CD4-positive, CD25-positive, alpha-beta regulatory T cell (primary cell): ENCODE results near the gene CRTAC1. TPM values are rescaled to one million over a fixed set of nuclear protein-coding genes. Genes with fewer than 3 reads are reported as not detected.

Experiments used
- ATAC-seq, 2 donors: fragments of 150-1000 bp; cut with Tn5 transposase; one replicate each; pipeline ENCODE4 v1.10.0; 2021; ENCODE audit warnings: low read depth in 2 of 2, moderate number of reproducible peaks in 2 of 2, moderate library complexity in 1 of 2
- DNase-seq, 3 donors: peaks; one replicate each; pipeline versions ENCODE4 v3.0.0 to v3.0.0-alpha.2; 2012 to 2022; ENCODE audit warnings: mixed read lengths in 1 of 3
- H3K27ac ChIP-seq: one replicate; pipeline ENCODE4 v1.7.0; 2013; ENCODE audit warnings: mild to moderate bottlenecking, low read length; ENCODE audit not compliant: insufficient read depth, poor library complexity, severe bottlenecking
- H3K27me3 ChIP-seq: one replicate; pipeline ENCODE4 v1.7.0; 2013; ENCODE audit warnings: low read length; ENCODE audit not compliant: control insufficient read depth, insufficient read depth
- H3K36me3 ChIP-seq: one replicate; pipeline ENCODE4 v1.7.0; 2013; ENCODE audit warnings: mild to moderate bottlenecking, low read length, moderate library complexity; ENCODE audit not compliant: control insufficient read depth, insufficient read depth
- H3K4me1 ChIP-seq: 2 replicates; pipeline ENCODE4 v1.7.0; 2013; ENCODE audit warnings: mild to moderate bottlenecking, low read length; ENCODE audit not compliant: insufficient read depth, control insufficient read depth, poor library complexity, severe bottlenecking
- H3K4me3 ChIP-seq: one replicate; pipeline ENCODE4 v1.7.0; 2013; ENCODE audit warnings: low read depth, mild to moderate bottlenecking, low read length, moderate library complexity
- H3K9me3 ChIP-seq, 2 experiments: 1 replicate in 1 of 2; 2 replicates in 1 of 2; pipeline ENCODE4 v1.7.0; 2013; ENCODE audit warnings: low read length in 2 of 2, mild to moderate bottlenecking in 1 of 2, moderate library complexity in 1 of 2; ENCODE audit not compliant: control insufficient read depth in 2 of 2
- H3K27ac Mint-ChIP-seq, 3 donors: one replicate each; pipeline ENCODE4 v1.8.0; 2020 to 2022; ENCODE audit warnings: mild to moderate bottlenecking in 3 of 3, mixed read lengths in 3 of 3, moderate library complexity in 2 of 3
- H3K27me3 Mint-ChIP-seq: one replicate; pipeline ENCODE4 v1.8.0; 2022; ENCODE audit warnings: mild to moderate bottlenecking, mixed read lengths
- H3K36me3 Mint-ChIP-seq: one replicate; pipeline ENCODE4 v1.8.0; 2020; ENCODE audit warnings: mixed read lengths
- H3K4me1 Mint-ChIP-seq, 4 donors: one replicate each; pipeline ENCODE4 v1.8.0; 2020 to 2022; ENCODE audit warnings: mixed read lengths in 4 of 4, mild to moderate bottlenecking in 1 of 4
- H3K4me3 Mint-ChIP-seq, 4 donors: one replicate each; pipeline ENCODE4 v1.8.0; 2020 to 2022; ENCODE audit warnings: mild to moderate bottlenecking in 4 of 4, mixed read lengths in 4 of 4, moderate library complexity in 3 of 4
- H3K9me3 Mint-ChIP-seq, 7 donors: one replicate each; pipeline ENCODE4 v1.8.0; 2020 to 2022; ENCODE audit warnings: mixed read lengths in 7 of 7, mild to moderate bottlenecking in 3 of 7, moderate library complexity in 2 of 7
- polyA plus RNA-seq, 4 donors: library from polyadenylated mRNA; unstranded; fragments of 300-500 nt; fragmentation: Illumina TruSeq; gene quantifications; one replicate each; pipeline ENCODE4 v1.2.3, GENCODE V29; 2021
- total RNA-seq: library from RNA; stranded (reverse); gene quantifications from one replicate; pipeline ENCODE4 v1.2.3, GENCODE V29; 2022

Gene CRTAC1
- total and polyA plus RNA-seq, 5 donors from 2014 or later, result not detected

- no peak overlapping the region for H3K4me3 Mint-ChIP-seq
These were observed 203.5 kb downstream of the CRTAC1 start for GRCh38 chr10:97826892-97827291.

GRCh38 chr10:97825020-97825760, 205.2 kb downstream of the CRTAC1 start:
- H3K36me3 ChIP-seq, result no peaks in the 10 kb centered on the region
- H3K4me3 ChIP-seq, result no peak overlapping the region

More at GRCh38 chr10:97826892-97827291, 203.5 kb downstream of the CRTAC1 start:
- no peaks in the 10 kb centered on the region for H3K9me3 ChIP-seq
- peaks cover 3% of the 10 kb centered on the region for H3K36me3 Mint-ChIP-seq
- H3K36me3 ChIP-seq, result no peaks in the 10 kb centered on the region
- no peak overlapping the region for H3K4me3 ChIP-seq
- no peaks in the 10 kb centered on the region for H3K27me3 ChIP-seq
- ATAC-seq, result no peak
- DNase-seq, result no peak
- H3K4me1 ChIP-seq, result peaks cover 11% of the 10 kb centered on the region
- no peaks in the 10 kb centered on the region for H3K9me3 Mint-ChIP-seq
- no peak overlapping the region for H3K27ac ChIP-seq
- peaks cover 0 to 24% (median 9%) of the 10 kb centered on the region in 4 donors for H3K4me1 Mint-ChIP-seq
- H3K27ac Mint-ChIP-seq, result no peak overlapping the region
- H3K27me3 Mint-ChIP-seq, result no peaks in the 10 kb centered on the region

GRCh38 chr10:97823734-97824133, 206.7 kb downstream of the CRTAC1 start:
- Mint-ChIP-seq H3K4me1 (peaks cover 0 to 12% (median 4%) of the 10 kb centered on the region in 4 donors), H3K4me3 (no peak overlapping the region), H3K27me3 (peaks cover 3% of the 10 kb centered on the region), H3K36me3 (peaks cover 3% of the 10 kb centered on the region), H3K9me3 (no peaks in the 10 kb centered on the region), H3K27ac (peak overlapping the region in 1 of 3 donors; percentile 38)
- no peaks in the 10 kb centered on the region for H3K36me3 ChIP-seq
- ATAC-seq (no peak), DNase-seq (no peak)
- H3K27ac ChIP-seq, result no peak overlapping the region
- H3K9me3 ChIP-seq, result no peaks in the 10 kb centered on the region
- peaks cover 8% of the 10 kb centered on the region for H3K4me1 ChIP-seq
- no peaks in the 10 kb centered on the region for H3K27me3 ChIP-seq
- no peak overlapping the region for H3K4me3 ChIP-seq

More at GRCh38 chr10:97825020-97825760, 205.2 kb downstream of the CRTAC1 start:
- Mint-ChIP-seq H3K4me1 (peaks cover 0 to 24% (median 7%) of the 10 kb centered on the region in 4 donors), H3K4me3 (no peak overlapping the region), H3K9me3 (no peaks in the 10 kb centered on the region), H3K36me3 (peaks cover 3% of the 10 kb centered on the region), H3K27me3 (no peaks in the 10 kb centered on the region), H3K27ac (no peak overlapping the region)
- Histone ChIP-seq H3K27me3 (no peaks in the 10 kb centered on the region), H3K4me1 (peaks cover 11% of the 10 kb centered on the region), H3K27ac (no peak overlapping the region), H3K9me3 (no peaks in the 10 kb centered on the region)
- DNase-seq (no peak), ATAC-seq (no peak)

- ATAC-seq (no peak), DNase-seq (no peak)
- H3K4me1 Mint-ChIP-seq, result peaks cover 0 to 3% (median 0%) of the 10 kb centered on the region in 4 donors
- H3K27me3 Mint-ChIP-seq, result peaks cover 5% of the 10 kb centered on the region
- H3K27ac Mint-ChIP-seq, result no peak overlapping the region
- H3K4me3 Mint-ChIP-seq, result no peak overlapping the region
- Histone ChIP-seq H3K27me3 (no peaks in the 10 kb centered on the region), H3K27ac (no peak overlapping the region), H3K36me3 (no peaks in the 10 kb centered on the region), H3K4me1 (no peaks in the 10 kb centered on the region), H3K4me3 (no peak overlapping the region), H3K9me3 (no peaks in the 10 kb centered on the region)
- H3K36me3 Mint-ChIP-seq, result peaks cover 3% of the 10 kb centered on the region
- H3K9me3 Mint-ChIP-seq, result no peaks in the 10 kb centered on the region
These were observed 208.1 kb downstream of the CRTAC1 start for GRCh38 chr10:97822261-97822687.

- Histone ChIP-seq H3K4me1 (no peaks in the 10 kb centered on the region), H3K4me3 (no peak overlapping the region), H3K9me3 (no peaks in the 10 kb centered on the region), H3K36me3 (no peaks in the 10 kb centered on the region), H3K27ac (no peak overlapping the region), H3K27me3 (no peaks in the 10 kb centered on the region)
- Mint-ChIP-seq H3K27me3 (peaks cover 5% of the 10 kb centered on the region), H3K9me3 (peaks cover 0 to 2% (median 0%) of the 10 kb centered on the region in 7 donors), H3K4me1 (peaks cover 0 to 3% (median 0%) of the 10 kb centered on the region in 4 donors), H3K36me3 (peaks cover 3% of the 10 kb centered on the region), H3K27ac (no peak overlapping the region), H3K4me3 (no peak overlapping the region)
- ATAC-seq (no peak), DNase-seq (no peak)
These were observed 208.9 kb downstream of the CRTAC1 start for GRCh38 chr10:97821308-97822038.

- H3K9me3 Mint-ChIP-seq, result peaks cover 0 to 2% (median 0%) of the 10 kb centered on the region in 7 donors
- Histone ChIP-seq H3K27ac (no peak overlapping the region), H3K36me3 (no peaks in the 10 kb centered on the region), H3K4me1 (no peaks in the 10 kb centered on the region), H3K9me3 (no peaks in the 10 kb centered on the region), H3K27me3 (no peaks in the 10 kb centered on the region), H3K4me3 (no peak overlapping the region)
- peaks cover 3% of the 10 kb centered on the region for H3K36me3 Mint-ChIP-seq
- H3K27ac Mint-ChIP-seq, result no peak overlapping the region
- peaks cover 5% of the 10 kb centered on the region for H3K27me3 Mint-ChIP-seq
- DNase-seq (no peak), ATAC-seq (no peak)
- no peaks in the 10 kb centered on the region for H3K4me1 Mint-ChIP-seq
- no peak overlapping the region for H3K4me3 Mint-ChIP-seq
These were observed 210.2 kb downstream of the CRTAC1 start for GRCh38 chr10:97820096-97820704.

GRCh38 chr10:97818572-97818971, 211.8 kb downstream of the CRTAC1 start:
- Mint-ChIP-seq H3K27ac (no peak overlapping the region), H3K4me1 (no peaks in the 10 kb centered on the region), H3K27me3 (peaks cover 5% of the 10 kb centered on the region), H3K36me3 (peaks cover under 1% of the 10 kb centered on the region), H3K9me3 (peaks cover 0 to 2% (median 0%) of the 10 kb centered on the region in 7 donors), H3K4me3 (no peak overlapping the region)
- Histone ChIP-seq H3K4me1 (no peaks in the 10 kb centered on the region), H3K27me3 (no peaks in the 10 kb centered on the region), H3K27ac (no peak overlapping the region), H3K9me3 (no peaks in the 10 kb centered on the region), H3K4me3 (no peak overlapping the region), H3K36me3 (no peaks in the 10 kb centered on the region)
- ATAC-seq, result no peak
- DNase-seq, result no peak
